GM23248 (cell line): Measurements from ENCODE around the gene MFAP1. TPM values are rescaled to one million over a fixed set of nuclear protein-coding genes. Genes with fewer than 3 reads are reported as not detected.
"Not testable (repeated sequence)": the region's sequence is repeated elsewhere in the genome, so short reads cannot be mapped to it uniquely, and the experiment has no call there.

ENCODE experiments used
- DNase-seq: peaks from one replicate; pipeline ENCODE4 v3.0.0-alpha.2; 2015
- H2AFZ ChIP-seq: fragments of 200-600 bp; sonication (generic); 2 replicates; pipeline ENCODE4 v1.6.1; 2016; ENCODE audit warnings: antibody characterized with exemption
- H3F3A ChIP-seq: fragments of 200-600 bp; sonication (generic); 2 replicates; pipeline ENCODE4 v1.6.1; 2016; ENCODE audit warnings: mild to moderate bottlenecking, antibody characterized with exemption, mixed run types; ENCODE audit not compliant: insufficient read depth
- H3K27ac ChIP-seq: fragments of 200-600 bp; sonication (generic); 2 replicates; pipeline ENCODE4 v1.5.1; 2016; ENCODE audit warnings: mild to moderate bottlenecking
- H3K27me3 ChIP-seq: fragments of 200-600 bp; sonication (generic); replicated peaks from 2 replicates; pipeline ENCODE4 v1.6.1; 2016; ENCODE audit warnings: mild to moderate bottlenecking; ENCODE audit not compliant: insufficient read depth
- H3K36me3 ChIP-seq: fragments of 200-600 bp; sonication (generic); 2 replicates; pipeline ENCODE4 v1.6.1; 2016; ENCODE audit warnings: low read depth, mild to moderate bottlenecking
- H3K4me1 ChIP-seq: fragments of 200-600 bp; sonication (generic); 2 replicates; pipeline ENCODE4 v1.6.1; 2016; ENCODE audit warnings: mild to moderate bottlenecking; ENCODE audit not compliant: insufficient read depth
- H3K4me2 ChIP-seq: fragments of 200-600 bp; sonication (generic); one replicate; pipeline ENCODE4 v1.6.1; 2016; ENCODE audit warnings: mild to moderate bottlenecking; ENCODE audit not compliant: unreplicated experiment
- H3K4me3 ChIP-seq: fragments of 200-600 bp; sonication (generic); 2 replicates; pipeline ENCODE4 v1.5.1; 2016; ENCODE audit warnings: mild to moderate bottlenecking
- H3K79me2 ChIP-seq: fragments of 200-600 bp; sonication (generic); 2 replicates; pipeline ENCODE4 v1.6.1; 2016; ENCODE audit warnings: mild to moderate bottlenecking; ENCODE audit not compliant: insufficient read depth
- H3K9ac ChIP-seq: fragments of 200-600 bp; sonication (generic); 2 replicates; pipeline ENCODE4 v1.6.1; 2016; ENCODE audit warnings: mild to moderate bottlenecking
- H3K9me2 ChIP-seq: fragments of 200-600 bp; sonication (generic); 2 replicates; pipeline ENCODE4 v1.6.1; 2016; ENCODE audit warnings: mixed run types, mild to moderate bottlenecking, moderate library complexity; ENCODE audit not compliant: insufficient read depth
- H3K9me3 ChIP-seq: fragments of 200-600 bp; sonication (generic); one replicate; pipeline ENCODE4 v1.6.1; 2017; ENCODE audit warnings: low read depth
- H4K20me1 ChIP-seq: fragments of 200-600 bp; sonication (generic); 2 replicates; pipeline ENCODE4 v1.6.0; 2016; ENCODE audit not compliant: insufficient read depth
- EZH2 ChIP-seq: fragments of 200-600 bp; sonication (generic); IDR thresholded peaks from 2 replicates; pipeline ENCODE4 v1.6.1; 2018; ENCODE audit warnings: antibody characterized with exemption, mild to moderate bottlenecking; ENCODE audit not compliant: insufficient read depth, poor library complexity, severe bottlenecking
- EZH2phosphoT487 ChIP-seq: fragments of 200-600 bp; sonication (generic); IDR thresholded peaks from 2 replicates; pipeline ENCODE4 v1.6.1; 2018; ENCODE audit warnings: antibody characterized with exemption, moderate library complexity, mild to moderate bottlenecking, low read depth; ENCODE audit not compliant: insufficient read depth
- whole genome bisulfite sequencing, 2 experiments: methylation state at CpG; one replicate each; pipeline ENCODE4 v1.1.6; 2015 to 2017; ENCODE audit warnings: low lambda C conversion rate in 2 of 2, low coverage in 1 of 2; ENCODE audit errors: missing lambda C conversion rate in 2 of 2; 5-methylcytosine and 5-hydroxymethylcytosine counted together
- in situ Hi-C: fragments of 300-500 bp; cut with MboI; formaldehyde crosslinking; loops from 2 replicates; pipeline ENCODE4 v1.15.0; 2020
- polyA plus RNA-seq: library from polyadenylated mRNA; unstranded; fragments of >200 nt; fragmentation: Nextera tagmentation; extraction: Ambion mirVana; gene quantifications from 2 replicates; pipeline ENCODE4 v1.2.1, GENCODE V29; 2016
- total RNA-seq: library from RNA; depleted of rRNA; stranded (reverse); fragments of >200 nt; shearing (Covaris generic); gene quantifications from 2 replicates; pipeline ENCODE4 v1.2.3, GENCODE V29; 2014

Gene MFAP1
- total and polyA plus RNA-seq, 2 experiments from 2014 or later, result 24.6 to 33.1 TPM

- H3K9me2 ChIP-seq, result no peaks in the 10 kb centered on the region
- no peak for TF ChIP-seq EZH2
- TF ChIP-seq EZH2phosphoT487, result no peak
- H3K27me3 ChIP-seq, result no peaks in the 10 kb centered on the region
- no peaks in the 10 kb centered on the region for H3K9me3 ChIP-seq
- WGBS, 2 experiments, result 12 to 19% methylated on average over 6 of the region's 6 CpGs
- peak overlapping the region; percentile 84 for H3K4me3 ChIP-seq
- peak overlapping the region; percentile 97 for H2AFZ ChIP-seq
- H3K4me1 ChIP-seq, result 0 out of 2 replicates have a peak, but pooled peaks cover 24% of the 10 kb centered on the region
- H4K20me1 ChIP-seq, result no peaks in the 10 kb centered on the region
- peaks cover 50% of the 10 kb centered on the region for H3K79me2 ChIP-seq
- in situ Hi-C loops, result no loop called here
- H3K36me3 ChIP-seq, result no peaks in the 10 kb centered on the region
- DNase-seq, result peak; percentile 47
- H3K9ac ChIP-seq, result peak overlapping the region; percentile 79
- peak overlapping the region; percentile 93 for H3K4me2 ChIP-seq
- peak overlapping the region; percentile 23 for H3K27ac ChIP-seq
- peaks cover 12% of the 10 kb centered on the region; the same call in 1 of the 2 replicates for H3F3A ChIP-seq
Measured at GRCh38 chr15:43828061-43828657, 3.7 kb upstream of the MFAP1 start.

- Histone ChIP-seq H4K20me1 (no peaks in the 10 kb centered on the region), H3K79me2 (peaks cover 64% of the 10 kb centered on the region), H3K27ac (peak within 1 kb of the TSS; percentile 40), H3K9ac (peak within 1 kb of the TSS; percentile 79), H2AFZ (peak within 1 kb of the TSS; percentile 97), H3K36me3 (no peaks in the 10 kb centered on the region), H3K9me2 (no peaks in the 10 kb centered on the region), H3F3A (peaks cover 12% of the 10 kb centered on the region; the same call in 1 of the 2 replicates), H3K9me3 (no peaks in the 10 kb centered on the region), H3K4me1 (peaks cover 26% of the 10 kb centered on the region; the same call in 1 of the 2 replicates), H3K4me2 (peak within 1 kb of the TSS; percentile 93), H3K27me3 (no peaks in the 10 kb centered on the region), H3K4me3 (peak within 1 kb of the TSS; percentile 84)
- no peak for TF ChIP-seq EZH2
- TF ChIP-seq EZH2phosphoT487, result no peak
- in situ Hi-C loops, result no loop called here
- DNase-seq, result peak; percentile 90
- 4 to 6% methylated on average over 48 of the region's 48 CpGs for WGBS, 2 experiments
Measured at GRCh38 chr15:43826508-43827341, 2.2 kb upstream of the MFAP1 start, which contains the start of gene WDR76. WDR76 (plus strand) TSS chr15:43827002; CDS start chr15:43827033, 31 bp downstream.

GRCh38 chr15:43826029-43826507, 1.6 kb upstream of the MFAP1 start:
- H3K27ac ChIP-seq, result no peak overlapping the region

GRCh38 chr15:43825305-43825704, 815 bp upstream of the MFAP1 start:
- H3K36me3 ChIP-seq, DNase-seq, H3K4me3 ChIP-seq, H3K27me3 ChIP-seq, H3K27ac ChIP-seq, in situ Hi-C loops, H3K9me2 ChIP-seq, H3K4me2 ChIP-seq, H3K9me3 ChIP-seq, H4K20me1 ChIP-seq, H3K9ac ChIP-seq: not testable (repeated sequence)
- Histone ChIP-seq H3K79me2 (peaks cover 78% of the 10 kb centered on the region), H3F3A (peaks cover 12% of the 10 kb centered on the region; the same call in 1 of the 2 replicates), H2AFZ (peak overlapping the region; percentile 97; the same call in 1 of the 2 replicates), H3K4me1 (peaks cover 26% of the 10 kb centered on the region; the same call in 1 of the 2 replicates)
- WGBS, 2 experiments, result 87 to 89% methylated on average over 11 of the region's 11 CpGs

More at GRCh38 chr15:43826029-43826507, 1.6 kb upstream of the MFAP1 start:
- peaks cover 12% of the 10 kb centered on the region; the same call in 1 of the 2 replicates for H3F3A ChIP-seq
- TF ChIP-seq EZH2 (no peak), EZH2phosphoT487 (no peak)
- no peaks in the 10 kb centered on the region for H3K36me3 ChIP-seq
- H3K4me1 ChIP-seq, result peaks cover 26% of the 10 kb centered on the region; the same call in 1 of the 2 replicates
- WGBS, 2 experiments, result 95 to 96% methylated on average over 11 of the region's 11 CpGs
- peaks cover 71% of the 10 kb centered on the region for H3K79me2 ChIP-seq
- peak overlapping the region; percentile 79 for H3K9ac ChIP-seq
- H3K9me3 ChIP-seq, result no peaks in the 10 kb centered on the region
- in situ Hi-C loops, result no loop called here
- H3K27me3 ChIP-seq, result no peaks in the 10 kb centered on the region
- peak overlapping the region; percentile 84 for H3K4me3 ChIP-seq
- DNase-seq, result no peak
- peak overlapping the region; percentile 93 for H3K4me2 ChIP-seq
- H4K20me1 ChIP-seq, result no peaks in the 10 kb centered on the region
- no peaks in the 10 kb centered on the region for H3K9me2 ChIP-seq
- peak overlapping the region; percentile 97 for H2AFZ ChIP-seq
